Posterior vena cava (tissue), 2 donors: ENCODE data around the gene CCDC92. TPM values are rescaled to one million over a fixed set of nuclear protein-coding genes. Genes with fewer than 3 reads are reported as not detected.

Source experiments
- DNase-seq: peaks from one replicate; pipeline ENCODE4 v3.0.0-alpha.2; 2020; ENCODE audit warnings: low spot score
- intact Hi-C, 2 donors: fragments of 100-400 bp; cut with DNase I; formaldehyde crosslinking; loops; one replicate each; pipeline versions ENCODE4 v1.14.1 to v1.14.2; 2022 to 2023
- long read RNA-seq, 2 donors: library from polyadenylated mRNA; unstranded; transcript quantifications; one replicate each; pipeline ENCODE4 v2.0.0, GENCODE V29; 2020 to 2021
- total RNA-seq, 2 donors: library from RNA; stranded (reverse); fragmentation: NEBNext Ultra II Directional; extraction: Animal tissue kit (Norgen Biotek cat#: 25700); gene quantifications; one replicate each; pipeline ENCODE4 v1.2.1, GENCODE V29; 2021
- donor health status: DM: yes; HTN: yes; CAD: no.
- donor health status: DM: yes; HTN: yes; CAD: no.

CCDC92 gene, protein sequence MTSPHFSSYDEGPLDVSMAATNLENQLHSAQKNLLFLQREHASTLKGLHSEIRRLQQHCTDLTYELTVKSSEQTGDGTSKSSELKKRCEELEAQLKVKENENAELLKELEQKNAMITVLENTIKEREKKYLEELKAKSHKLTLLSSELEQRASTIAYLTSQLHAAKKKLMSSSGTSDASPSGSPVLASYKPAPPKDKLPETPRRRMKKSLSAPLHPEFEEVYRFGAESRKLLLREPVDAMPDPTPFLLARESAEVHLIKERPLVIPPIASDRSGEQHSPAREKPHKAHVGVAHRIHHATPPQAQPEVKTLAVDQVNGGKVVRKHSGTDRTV
- 10 to 100 TPM; 37.4 to 52.3 TPM for total RNA-seq
- long read RNA-seq, donor 1, transcript CCDC92-201 (5 exons, 2,787 nt) = major isoform, 23 of 47 reads
- long read RNA-seq, donor 1, partial matches to known transcripts = 1 of 47 reads
- long read RNA-seq, donor 1, other reads (novel, unspliced or antisense) = 19 of 47 reads
- long read RNA-seq, donor 2, full-length matches to known transcripts = 25 of 71 reads
- long read RNA-seq, donor 2, partial matches to known transcripts = 4 of 71 reads
- long read RNA-seq, donor 2, other reads (novel, unspliced or antisense) = 42 of 71 reads

GRCh38 chr12:123972457-123973401, at the start of gene CCDC92, which contains the start of gene ZNF664:
Gene CCDC92, minus strand, starts transcription at chr12:123972831. Its CDS starts 28,526 bp downstream, at chr12:123944305.
Gene ZNF664, plus strand, starts transcription at chr12:123973215. Its CDS starts 38,930 bp downstream, at chr12:124012145.
- intact Hi-C loops = no loop called here
- DNase-seq = peak; percentile 95

- intact Hi-C loops = no loop called here
- DNase-seq = no peak
Measured at GRCh38 chr12:124022161-124022560, 49.5 kb upstream of the CCDC92 start.

DNA sequence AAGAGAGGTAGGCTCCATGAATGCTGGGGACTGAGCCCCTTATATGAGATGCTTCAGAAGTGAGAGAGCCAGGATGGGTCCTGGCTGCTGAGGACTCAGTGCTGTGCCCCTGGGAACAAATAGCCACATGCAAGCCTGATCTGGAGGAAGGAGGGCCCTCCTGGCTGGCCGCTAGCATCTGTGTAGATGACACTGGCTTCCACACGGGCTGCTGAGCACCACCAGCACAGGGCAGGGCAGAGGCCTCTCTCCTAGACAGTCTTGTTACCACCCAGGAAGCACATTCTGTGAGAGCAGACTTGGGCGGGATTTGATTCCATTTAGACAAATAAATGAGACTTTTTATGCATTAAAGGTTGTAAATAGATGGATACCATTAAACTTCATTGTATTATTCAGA, 48.4 kb upstream of the CCDC92 start:
- intact Hi-C loops = no loop called here

GRCh38 chr12:124020514-124020949, 47.9 kb upstream of the CCDC92 start:
- intact Hi-C loops = no loop called here
- no peak for DNase-seq

More for the DNA sequence above, 48.4 kb upstream of the CCDC92 start:
- no peak for DNase-seq

DNA sequence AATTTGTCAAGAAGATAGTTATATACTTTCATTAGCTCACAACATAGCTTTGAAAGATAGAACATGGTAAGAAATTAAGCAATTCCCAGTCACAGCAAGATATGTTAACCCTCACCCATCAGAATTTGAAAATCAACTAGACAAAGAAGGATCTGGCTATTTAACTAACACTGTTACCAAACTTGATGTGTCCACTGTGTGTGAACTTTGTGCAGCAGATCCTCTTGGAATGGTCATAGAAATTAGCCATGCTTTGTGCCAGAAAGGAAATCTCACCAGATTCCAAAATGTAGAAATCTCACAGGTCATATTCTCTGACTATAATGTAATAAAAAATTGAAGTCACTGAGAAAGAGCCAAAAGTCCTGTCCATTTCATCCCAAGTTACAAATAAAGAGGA, 46.5 kb upstream of the CCDC92 start:
- DNase-seq = no peak
- intact Hi-C loops = no loop called here

- intact Hi-C loops = no loop called here
- DNase-seq = no peak
Measured at GRCh38 chr12:124018539-124018938, 45.9 kb upstream of the CCDC92 start.

DNA sequence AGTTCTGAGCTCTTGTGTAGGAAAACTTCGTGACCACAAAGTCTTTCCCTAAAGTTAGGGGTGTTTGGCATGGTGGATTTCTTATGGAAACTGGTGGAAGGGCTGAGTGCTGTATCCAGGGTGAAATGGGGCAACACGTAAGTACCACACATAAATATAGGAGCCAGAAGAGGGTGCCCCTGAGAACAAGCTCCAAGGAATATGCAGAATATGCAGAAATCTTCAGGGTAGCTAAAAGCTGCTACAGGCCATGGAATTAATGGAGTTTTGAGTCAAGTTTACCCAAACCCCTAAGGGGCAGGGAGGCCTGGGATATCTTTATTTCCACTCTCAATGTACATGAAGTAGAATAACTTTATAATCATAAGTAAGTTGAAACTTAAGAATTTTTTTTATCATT, 44.4 kb upstream of the CCDC92 start:
- DNase-seq = no peak
- intact Hi-C loops = no loop called here

- no peak for DNase-seq
- intact Hi-C loops = no loop called here
Measured at GRCh38 chr12:124015494-124016461, 43.1 kb upstream of the CCDC92 start.

- DNase-seq = no peak
- intact Hi-C loops = no loop called here
Measured at GRCh38 chr12:124013073-124013472, 40.4 kb upstream of the CCDC92 start.

DNA sequence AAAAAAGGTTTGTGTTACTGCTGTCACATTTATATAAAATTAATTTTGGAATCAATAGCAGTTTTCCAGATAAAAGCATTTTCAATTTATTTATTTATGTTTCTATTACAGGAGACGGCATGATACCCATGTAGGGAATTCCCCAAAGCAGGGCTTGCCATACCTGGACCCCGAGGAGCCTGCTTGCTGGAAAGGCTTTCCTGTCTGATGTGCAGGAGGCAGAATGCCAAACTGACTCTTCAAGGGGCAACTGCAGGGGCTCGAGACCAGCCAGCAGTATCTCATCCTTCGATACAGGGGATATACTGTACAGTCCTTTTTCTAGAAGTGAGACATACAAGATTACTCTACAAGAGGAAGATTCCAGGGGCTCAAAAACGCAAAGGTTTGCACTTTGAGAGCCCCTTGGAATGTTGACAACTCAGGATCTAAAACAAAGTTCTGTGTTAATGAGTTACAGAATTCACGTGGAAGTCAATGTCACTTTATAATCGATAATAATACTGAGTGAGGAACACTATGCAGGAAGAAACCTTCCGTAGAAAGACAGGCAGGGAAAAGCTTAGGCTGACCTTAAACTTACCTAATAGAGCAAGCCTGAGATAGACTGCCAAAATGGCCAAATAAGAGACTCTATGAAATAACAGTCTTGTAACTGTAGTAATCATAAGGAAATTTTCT, 38.9 kb upstream of the CCDC92 start:
- DNase-seq = no peak
- intact Hi-C loops = no loop called here

- DNase-seq = no peak
- intact Hi-C loops = no loop called here
Measured at GRCh38 chr12:124010687-124011086, 38.1 kb upstream of the CCDC92 start.

- intact Hi-C loops = no loop called here
- DNase-seq = no peak
Measured at GRCh38 chr12:124009781-124010180, 37.1 kb upstream of the CCDC92 start.

DNA sequence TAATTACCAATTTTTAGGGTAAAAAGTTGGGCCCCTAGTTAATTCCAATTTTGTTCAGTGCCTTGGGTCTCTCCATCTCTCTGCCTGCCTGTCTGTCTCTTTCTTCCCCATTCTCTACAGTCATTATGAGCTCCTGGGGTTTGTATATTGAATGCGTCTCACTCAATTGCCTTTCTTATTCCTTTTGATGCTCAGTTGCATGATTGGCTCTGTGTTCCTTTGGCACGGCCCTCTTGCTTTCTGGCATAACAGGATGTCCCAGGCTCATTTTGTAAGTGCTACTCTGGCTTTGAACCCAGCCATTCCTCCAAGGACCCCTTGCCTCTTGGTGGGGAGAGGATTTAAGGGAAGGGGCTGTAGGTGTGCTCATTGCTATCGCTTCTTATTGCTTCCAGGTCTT, 36.0 kb upstream of the CCDC92 start:
- DNase-seq = no peak
- intact Hi-C loops = no loop called here

DNA sequence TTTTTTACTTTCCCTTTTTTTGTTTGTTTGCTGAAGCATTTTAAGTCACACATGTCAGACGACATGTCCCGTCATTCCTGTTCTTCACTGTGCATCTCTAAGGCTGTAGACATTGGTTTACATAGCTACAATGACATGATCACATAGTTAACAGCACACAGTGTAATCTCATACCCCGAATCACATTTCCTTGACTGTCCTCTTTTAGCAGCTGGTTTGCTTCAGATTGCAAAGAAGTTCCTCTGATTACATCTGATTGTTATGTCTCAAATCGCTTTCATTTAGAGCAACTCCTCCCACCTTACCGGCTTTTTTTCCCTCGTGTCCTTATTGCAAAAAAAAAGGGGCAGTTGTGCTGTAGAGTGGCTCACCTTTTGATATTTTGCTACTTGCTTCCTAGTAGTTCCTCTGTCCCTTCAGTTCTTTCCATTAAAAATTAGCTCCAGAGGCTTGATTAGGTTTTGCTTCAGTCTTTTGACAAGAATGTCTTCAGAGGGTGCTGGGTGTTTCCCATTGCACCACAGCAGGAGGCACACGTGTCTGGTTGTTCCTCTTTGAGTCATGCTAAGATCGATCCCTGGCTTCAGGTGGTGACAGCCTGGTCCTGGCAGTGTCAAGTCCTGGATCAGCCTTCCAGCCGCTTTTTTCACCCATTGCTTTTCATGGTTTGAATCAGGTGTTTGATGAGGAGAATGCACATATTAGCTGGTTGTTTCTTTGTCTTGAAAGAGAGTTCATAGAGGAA, 35.4 kb upstream of the CCDC92 start:
- intact Hi-C loops = no loop called here

GRCh38 chr12:124006846-124007713, 34.4 kb upstream of the CCDC92 start:
- intact Hi-C loops = no loop called here
- DNase-seq = no peak

More for the DNA sequence above, 35.4 kb upstream of the CCDC92 start:
- no peak for DNase-seq

DNA sequence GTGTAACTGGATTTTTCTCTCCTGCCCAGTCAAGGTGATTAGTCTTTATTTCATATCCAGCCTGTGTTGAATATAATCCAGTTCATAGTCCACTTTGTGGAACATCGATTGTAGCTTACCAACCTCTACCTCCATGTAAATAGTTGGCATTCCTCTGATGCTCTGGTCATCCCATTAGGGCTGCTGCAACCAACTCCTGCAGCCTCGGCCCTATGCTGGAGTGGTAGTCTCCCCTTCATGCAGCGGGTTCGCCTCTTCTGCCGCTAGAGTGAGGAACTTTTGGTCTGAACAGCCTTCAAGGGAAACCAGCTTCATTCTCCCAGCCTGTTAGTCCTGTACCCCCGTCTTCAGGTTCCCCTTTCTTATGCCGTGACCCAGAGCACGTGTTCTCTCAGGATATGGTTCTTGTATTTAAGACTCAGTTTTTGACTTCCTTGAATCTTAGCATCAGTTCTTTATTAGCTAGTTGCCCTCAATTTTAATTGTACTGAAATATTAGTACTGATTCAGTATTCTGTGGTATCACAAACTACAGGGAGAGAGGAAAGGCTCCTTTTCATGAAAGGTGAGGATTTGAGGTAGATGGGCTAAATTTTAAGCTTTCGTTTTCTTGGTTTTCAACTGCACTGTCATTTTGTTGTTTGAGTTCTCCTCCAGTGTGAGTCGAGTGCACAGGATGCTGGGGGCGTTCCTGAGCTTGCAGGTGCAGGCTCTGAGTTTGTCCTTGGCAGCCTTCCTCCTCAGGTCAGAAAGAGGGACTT, 33.6 kb upstream of the CCDC92 start:
- intact Hi-C loops = no loop called here
- DNase-seq = no peak
